Spinal cord (tissue), 10 donors: Measurements from ENCODE around the gene PYROXD2. TPM values are rescaled to one million over a fixed set of nuclear protein-coding genes. Genes with fewer than 3 reads are reported as not detected.
A peak's percentile ranks its signal among the peaks of the same experiment; 100 is the strongest.

ENCODE experiments used
- DNase-seq, 6 donors: peaks; one replicate each; pipeline versions ENCODE4 v3.0.0 to v3.0.0-alpha.2; 2013 to 2015; ENCODE audit warnings: low spot score in 6 of 6, low read depth in 4 of 6
- H3K27ac ChIP-seq: one replicate; pipeline ENCODE4 v1.5.1; 2013; ENCODE audit warnings: low read depth, low read length, control low read depth
- H3K27me3 ChIP-seq: one replicate; pipeline ENCODE4 v1.6.1; 2013; ENCODE audit warnings: low read length; ENCODE audit not compliant: control insufficient read depth, insufficient read depth
- H3K36me3 ChIP-seq: one replicate; pipeline ENCODE4 v1.6.1; 2013; ENCODE audit warnings: low read length; ENCODE audit not compliant: control insufficient read depth, insufficient read depth
- H3K4me1 ChIP-seq: one replicate; pipeline ENCODE4 v1.6.1; 2013; ENCODE audit warnings: low read length; ENCODE audit not compliant: control insufficient read depth, insufficient read depth
- H3K4me3 ChIP-seq: one replicate; pipeline ENCODE4 v1.5.1; 2013; ENCODE audit warnings: low read depth, low read length, control low read depth
- H3K9me3 ChIP-seq: one replicate; pipeline ENCODE4 v1.6.1; 2013; ENCODE audit warnings: low read length; ENCODE audit not compliant: control insufficient read depth, insufficient read depth
- WGBS: methylation state at CpG from one replicate; pipeline ENCODE4 v1.1.5; 2013; ENCODE audit warnings: missing lambda C conversion rate; ENCODE audit not compliant: insufficient coverage; 5-methylcytosine and 5-hydroxymethylcytosine counted together
- polyA plus RNA-seq, 2 donors: library from polyadenylated mRNA; unstranded; fragments of 120-200 nt; gene quantifications; one replicate each; pipeline ENCODE4 v1.2.1, GENCODE V29; 2013; ENCODE audit not compliant: insufficient read length in 2 of 2
- small RNA-seq: library from RNA; depleted of rRNA; stranded (forward); fragments of <200 nt; gene quantifications from one replicate; pipeline ENCODE3, GENCODE V24; 2014; ENCODE audit warnings: low replicate concordance
- total RNA-seq, 2 donors: library from RNA; depleted of rRNA in 1 of 2; stranded (reverse); fragments of 120-200 nt in 1 of 2; fragments of >200 nt in 1 of 2; gene quantifications; one replicate each; pipeline versions ENCODE4 v1.2.3 to v1.2.4, GENCODE V29; 2013 to 2014
- donor health status: healthy.

The PYROXD2 gene
- total and polyA plus RNA-seq, 4 donors = 3.7 to 18.7 (median 15.8) TPM

GRCh38 chr10:98340940-98341310 lies 74.1 kb downstream of the PYROXD2 start:
- DNase-seq = peak in 1 of 6 donors; percentile 56
- WGBS = 8% methylated on average over 1 of the region's 2 CpGs

DNA sequence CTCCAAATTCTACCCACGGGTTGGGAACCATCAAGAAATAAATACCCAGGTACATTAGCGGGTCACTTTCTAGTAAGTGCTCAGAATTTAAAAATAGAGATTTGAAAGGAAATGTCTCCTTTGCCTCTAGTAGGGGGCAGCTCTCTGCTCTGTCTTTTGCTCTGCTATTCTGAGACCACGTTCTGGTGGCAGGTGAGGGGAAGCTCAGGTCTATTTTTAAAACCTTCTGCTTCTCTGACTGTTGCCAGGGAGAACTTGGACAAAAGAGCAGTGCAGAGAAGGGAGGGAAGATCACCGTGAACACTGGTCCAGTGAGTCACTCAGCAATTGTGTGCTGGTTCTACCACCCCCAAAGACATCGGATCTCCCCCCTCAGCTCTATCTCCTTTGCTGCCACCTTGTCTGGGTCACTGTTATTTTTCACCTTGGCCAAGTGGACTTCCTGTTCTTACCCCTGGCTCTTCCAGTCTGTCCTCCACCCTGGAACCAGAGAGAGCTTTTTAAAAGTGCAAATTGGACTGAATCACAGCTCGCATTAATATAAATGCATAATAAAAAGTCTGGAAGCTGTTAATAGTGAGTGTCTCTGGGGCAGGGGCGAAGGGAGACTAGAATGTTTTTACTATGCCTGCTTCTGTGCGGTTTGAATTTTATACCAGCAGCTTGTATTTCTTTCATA lies 74.6 kb downstream of the PYROXD2 start:
- WGBS = 68% methylated on average over 2 of the region's 8 CpGs
- Histone ChIP-seq H3K4me3 (no peak overlapping the region), H3K27me3 (no peaks in the 10 kb centered on the region), H3K36me3 (no peaks in the 10 kb centered on the region), H3K4me1 (peaks cover 3% of the 10 kb centered on the region), H3K27ac (no peak overlapping the region), H3K9me3 (no peaks in the 10 kb centered on the region)
- DNase-seq = peak in 2 of 6 donors; percentile 42 to 43

More at GRCh38 chr10:98340940-98341310, 74.1 kb downstream of the PYROXD2 start:
- Histone ChIP-seq H3K36me3 (no peaks in the 10 kb centered on the region), H3K27ac (no peak overlapping the region), H3K4me3 (no peak overlapping the region), H3K4me1 (peaks cover 3% of the 10 kb centered on the region), H3K27me3 (no peaks in the 10 kb centered on the region), H3K9me3 (no peaks in the 10 kb centered on the region)

- DNase-seq = no peak
- Histone ChIP-seq H3K27me3 (no peaks in the 10 kb centered on the region), H3K4me1 (peaks cover 3% of the 10 kb centered on the region), H3K27ac (no peak overlapping the region), H3K36me3 (no peaks in the 10 kb centered on the region), H3K9me3 (no peaks in the 10 kb centered on the region), H3K4me3 (no peak overlapping the region)
- WGBS = 94% methylated on average over 3 of the region's 5 CpGs
Measured at GRCh38 chr10:98339799-98340198, 75.2 kb downstream of the PYROXD2 start.

DNA sequence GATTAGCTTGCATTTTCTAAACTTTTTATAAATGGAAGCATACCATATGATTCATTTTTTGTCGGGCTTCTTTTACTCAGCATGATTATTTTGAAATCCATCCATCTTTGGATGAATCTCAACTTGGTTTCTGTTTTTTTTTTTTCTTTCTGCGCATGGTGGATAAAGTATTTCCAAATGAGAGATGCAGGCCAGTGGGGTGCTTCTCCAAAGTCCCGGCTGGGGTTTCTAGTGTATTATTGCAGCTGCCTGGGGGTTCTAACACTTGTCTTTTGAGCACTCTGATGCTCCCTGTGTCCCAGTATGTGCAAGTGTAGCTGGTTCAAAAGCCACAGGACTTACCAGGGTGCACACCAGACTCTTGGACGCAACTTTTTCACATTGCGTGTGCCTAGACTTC lies 76.1 kb downstream of the PYROXD2 start:
- DNase-seq = peak in 1 of 6 donors; percentile 49
- Histone ChIP-seq H3K9me3 (no peaks in the 10 kb centered on the region), H3K4me3 (no peak overlapping the region), H3K27ac (no peak overlapping the region), H3K27me3 (no peaks in the 10 kb centered on the region), H3K36me3 (no peaks in the 10 kb centered on the region), H3K4me1 (peaks cover 3% of the 10 kb centered on the region)
- WGBS = 94% methylated on average over 3 of the region's 5 CpGs

DNA sequence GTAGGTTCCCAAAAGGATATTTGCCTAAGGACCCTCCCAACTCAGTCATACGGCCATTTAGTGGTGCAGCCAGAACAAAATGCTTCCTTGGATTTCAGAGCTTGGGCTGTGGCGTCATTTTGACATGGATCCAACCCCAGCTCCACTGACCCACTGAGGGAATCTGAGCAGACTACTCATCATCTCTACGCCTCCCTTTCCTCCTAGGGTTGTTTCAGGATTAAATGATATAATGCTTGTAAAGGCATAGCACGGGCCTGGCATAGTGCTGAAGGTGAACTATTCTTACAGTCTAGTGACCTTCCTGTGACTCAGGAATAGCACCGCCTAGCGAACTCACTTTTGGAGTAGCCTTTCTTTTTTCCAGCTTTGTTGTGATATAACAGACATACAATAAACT lies 76.7 kb downstream of the PYROXD2 start:
- Histone ChIP-seq H3K27me3 (no peaks in the 10 kb centered on the region), H3K36me3 (no peaks in the 10 kb centered on the region), H3K4me3 (no peak overlapping the region), H3K4me1 (peaks cover 3% of the 10 kb centered on the region), H3K9me3 (no peaks in the 10 kb centered on the region), H3K27ac (no peak overlapping the region)
- DNase-seq = peak in 1 of 6 donors; percentile 30
- 70% methylated on average over 2 of the region's 6 CpGs for WGBS

DNA sequence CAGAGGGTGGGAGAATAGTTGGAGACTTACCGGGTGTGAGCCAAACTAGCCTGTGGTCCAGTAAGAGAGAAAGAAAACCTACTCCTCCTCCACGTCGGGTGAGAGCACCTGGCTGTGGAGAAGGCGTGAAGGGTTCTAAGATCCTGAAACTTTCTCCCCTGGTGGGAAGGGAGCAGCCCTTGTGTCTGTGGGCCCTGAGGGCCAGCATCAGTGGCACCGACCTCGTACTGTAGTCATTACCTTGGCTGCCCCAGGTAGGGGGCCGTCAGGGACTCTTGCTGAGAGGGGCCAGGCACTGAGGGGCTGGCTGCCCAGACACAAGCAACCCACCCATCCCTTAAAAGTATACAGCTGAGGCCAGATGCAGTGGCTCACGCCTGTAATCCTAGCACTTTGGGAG lies 77.5 kb downstream of the PYROXD2 start:
- Histone ChIP-seq H3K4me1 (peaks cover 3% of the 10 kb centered on the region), H3K27me3 (no peaks in the 10 kb centered on the region), H3K9me3 (no peaks in the 10 kb centered on the region), H3K4me3 (no peak overlapping the region), H3K36me3 (no peaks in the 10 kb centered on the region), H3K27ac (no peak overlapping the region)
- no peak for DNase-seq
- WGBS = 95% methylated on average over 4 of the region's 8 CpGs

Small RNA genes lying within 50 kb of the gene (small RNA-seq; reads per million reads assigned to genes)
- gene MIR4685 = not detected

Other genes with a start within 250 kb of the PYROXD2 start
- gene LOXL4, start 147.0 kb downstream of the PYROXD2 start, total RNA-seq = 1 to 10 TPM in 1 of 2 donors, under 1 TPM in 1; 0.89 to 1.6 TPM
- gene LOXL4, start 147.0 kb downstream of the PYROXD2 start, polyA plus RNA-seq = under 1 TPM; 0.76 to 0.95 TPM
- gene HPS1, start 31.8 kb upstream of the PYROXD2 start, total RNA-seq = 10 to 100 TPM; 14.5 to 27.2 TPM
- 10 to 100 TPM; 41.3 to 44.3 TPM for gene HPS1, start 31.8 kb upstream of the PYROXD2 start, polyA plus RNA-seq